Measurements from ENCODE around the gene MFRP. TPM values are rescaled to one million over a fixed set of nuclear protein-coding genes. Genes with fewer than 3 reads are reported as not detected.

MFRP gene
- total RNA-seq, 2 experiments from 2014 or later = not detected

- no peak within 1 kb of the TSS for H3K27ac Mint-ChIP-seq
- TF ChIP-seq CTCF (IDR thresholded peaks at IDR 0.05) = peak; percentile 94
Measured at GRCh38 chr11:119381181-119381988, 34.9 kb upstream of the MFRP start, which contains the start of gene USP2. Gene USP2, minus strand, starts transcription at chr11:119381690. Its CDS starts 8,210 bp downstream, at chr11:119373480.

GRCh38 chr11:119380827-119381180, 34.3 kb upstream of the MFRP start:
- no peaks in the 10 kb centered on the region for H3K36me3 Mint-ChIP-seq (ENCODE audit: low read depth)
- Histone ChIP-seq H3K4me1 (ENCODE audit: insufficient read depth, low read length) (peaks cover 26% of the 10 kb centered on the region), H3K27me3 (ENCODE audit: control insufficient read depth in 1 of 2, insufficient read depth in 2 of 2, low read length in 2 of 2) (peaks cover 0 to 5% of the 10 kb centered on the region in 2 experiments), H3K27ac (ENCODE audit: low read depth in 1 of 2, low read length in 2 of 2) (no peak overlapping the region), H3K9me3 (ENCODE audit: control insufficient read depth in 1 of 2, insufficient read depth in 1 of 2, low read length in 2 of 2) (no peaks in the 10 kb centered on the region), H3K4me3 (ENCODE audit: low read length) (peak overlapping the region; percentile 71), H3K36me3 (ENCODE audit: insufficient read depth, low read length) (no peaks in the 10 kb centered on the region)
- H3K27me3 Mint-ChIP-seq = no peaks in the 10 kb centered on the region
- ChIA-PET CTCF (interaction anchor here (0.7 to 3.8 kb wide), 10 partner anchors 9 to 94 kb away, joined by 3 to 65 read pairs (median 4); no protein-coding TSS in a partner anchor), POLR2A (interaction anchor here (1.2 kb wide), 1 partner anchor 25 kb away, joined by 5 read pairs; no protein-coding TSS in a partner anchor)
- ATAC-seq (ENCODE audit: poor library complexity) = no peak
- TF ChIP-seq CTCF (IDR thresholded peaks at IDR 0.05) = no peak
- no peak for DNase-seq
- H3K27ac Mint-ChIP-seq = no peak overlapping the region
- no peak overlapping the region for H3K4me3 Mint-ChIP-seq
- H3K4me1 Mint-ChIP-seq (ENCODE audit: low read depth) = no peaks in the 10 kb centered on the region
- no peaks in the 10 kb centered on the region for H3K9me3 Mint-ChIP-seq
- intact Hi-C loops (cut with DNase I, micrococcal nuclease) = loop anchor here (1.0 to 10.0 kb wide), 2 partner anchors 25 to 344 kb away; partner anchors contain the start of gene NECTIN1 (in 1 of the 2)

More at GRCh38 chr11:119381181-119381988, 34.9 kb upstream of the MFRP start, which contains the start of gene USP2:
- ChIA-PET CTCF (interaction anchor here (0.7 to 3.8 kb wide), 10 partner anchors 8 to 93 kb away, joined by 3 to 65 read pairs (median 4); no protein-coding TSS in a partner anchor), POLR2A (interaction anchor here (1.2 kb wide), 1 partner anchor 25 kb away, joined by 5 read pairs; no protein-coding TSS in a partner anchor)
- H3K4me1 ChIP-seq (ENCODE audit: insufficient read depth, low read length) = peaks cover 26% of the 10 kb centered on the region
- H3K4me3 Mint-ChIP-seq = peak within 1 kb of the TSS; percentile 36
- H3K36me3 ChIP-seq (ENCODE audit: insufficient read depth, low read length) = no peaks in the 10 kb centered on the region
- H3K27me3 ChIP-seq (ENCODE audit: control insufficient read depth in 1 of 2, insufficient read depth in 2 of 2, low read length in 2 of 2) = peaks cover 0 to 5% of the 10 kb centered on the region in 2 experiments
- intact Hi-C loops (cut with DNase I, micrococcal nuclease) = loop anchor here (1.0 to 10.0 kb wide), 2 partner anchors 25 to 343 kb away; partner anchors contain the start of gene NECTIN1 (in 1 of the 2)
- no peaks in the 10 kb centered on the region for H3K9me3 ChIP-seq (ENCODE audit: control insufficient read depth in 1 of 2, insufficient read depth in 1 of 2, low read length in 2 of 2)
- no peaks in the 10 kb centered on the region for H3K9me3 Mint-ChIP-seq
- H3K36me3 Mint-ChIP-seq (ENCODE audit: low read depth) = no peaks in the 10 kb centered on the region
- no peaks in the 10 kb centered on the region for H3K27me3 Mint-ChIP-seq
- peak; percentile 90 to 98 (median 96) for DNase-seq
- peak; percentile 95 for ATAC-seq (ENCODE audit: poor library complexity)
- H3K27ac ChIP-seq (ENCODE audit: low read depth in 1 of 2, low read length in 2 of 2) = peak within 1 kb of the TSS in 1 of 2 donors; percentile 34
- peak within 1 kb of the TSS; percentile 71 for H3K4me3 ChIP-seq (ENCODE audit: low read length)
- H3K4me1 Mint-ChIP-seq (ENCODE audit: low read depth) = no peaks in the 10 kb centered on the region

DNA sequence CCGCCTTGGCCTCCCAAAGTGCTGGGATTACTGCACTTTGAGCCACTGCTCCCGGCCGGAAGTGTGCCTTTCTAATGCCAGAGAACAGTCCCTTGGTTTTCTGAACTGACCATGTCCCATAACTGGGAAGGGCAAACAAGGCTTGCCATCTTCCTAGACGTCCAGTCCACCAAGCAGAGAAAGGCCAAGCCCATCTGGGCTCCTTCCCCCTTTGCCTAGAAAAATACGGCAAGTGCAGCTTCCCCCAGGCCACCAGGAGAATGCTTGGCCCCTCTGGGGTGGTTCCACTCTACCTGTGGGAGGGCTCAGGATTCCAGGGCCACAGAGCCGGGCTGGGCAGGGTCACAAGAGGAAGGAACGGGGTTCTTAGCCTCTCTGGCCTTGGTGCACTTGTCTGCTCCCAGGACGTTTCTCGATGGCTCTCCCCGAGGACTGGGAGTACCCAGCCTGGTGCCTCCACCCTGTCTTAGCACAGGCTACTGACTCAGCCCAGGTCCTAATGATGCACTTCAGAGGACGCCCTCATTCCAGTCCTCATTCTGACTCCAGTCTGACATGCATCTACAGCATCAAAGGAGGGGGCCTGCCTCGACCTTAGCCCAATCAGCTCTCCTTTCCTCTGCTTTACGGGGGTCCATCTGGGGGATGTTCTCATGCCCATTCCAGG, 33.8 kb upstream of the MFRP start:
- ChIA-PET CTCF (interaction anchor here (0.7 to 7.6 kb wide), 7 partner anchors 9 to 95 kb away, joined by 3 to 66 read pairs (median 4); no protein-coding TSS in a partner anchor), POLR2A (no interaction called here)
- Histone ChIP-seq H3K36me3 (ENCODE audit: insufficient read depth, low read length) (no peaks in the 10 kb centered on the region), H3K27me3 (ENCODE audit: control insufficient read depth in 1 of 2, insufficient read depth in 2 of 2, low read length in 2 of 2) (peaks cover 0 to 4% of the 10 kb centered on the region in 2 experiments), H3K4me1 (ENCODE audit: insufficient read depth, low read length) (peaks cover 26% of the 10 kb centered on the region), H3K9me3 (ENCODE audit: control insufficient read depth in 1 of 2, insufficient read depth in 1 of 2, low read length in 2 of 2) (no peaks in the 10 kb centered on the region), H3K27ac (ENCODE audit: low read depth in 1 of 2, low read length in 2 of 2) (no peak overlapping the region), H3K4me3 (ENCODE audit: low read length) (no peak overlapping the region)
- no peaks in the 10 kb centered on the region for H3K27me3 Mint-ChIP-seq
- no peaks in the 10 kb centered on the region for H3K9me3 Mint-ChIP-seq
- H3K27ac Mint-ChIP-seq = no peak overlapping the region
- ATAC-seq (ENCODE audit: poor library complexity) (no peak), DNase-seq (peak in 1 of 14 experiments; percentile 31)
- no peak for TF ChIP-seq CTCF (IDR thresholded peaks at IDR 0.05)
- intact Hi-C loops (cut with DNase I, micrococcal nuclease) = loop anchor here in 1 of 2 experiments (10.0 kb wide), 1 partner anchor 345 kb away; the partner anchor contains the start of gene NECTIN1
- H3K4me1 Mint-ChIP-seq (ENCODE audit: low read depth) = no peaks in the 10 kb centered on the region
- H3K4me3 Mint-ChIP-seq = peak overlapping the region; percentile 36
- no peaks in the 10 kb centered on the region for H3K36me3 Mint-ChIP-seq (ENCODE audit: low read depth)
